ENCODE data around the gene CASP1.

The CASP1 gene

GRCh38 chr11:104995001-104995408 lies 39.9 kb downstream of the CASP1 start:
- in situ Hi-C loops (cut with MboI; ENCODE audit: low sequenced_read_pairs) = no loop called here

GRCh38 chr11:104992781-104993180 lies 42.2 kb downstream of the CASP1 start:
- in situ Hi-C loops (cut with MboI; ENCODE audit: low sequenced_read_pairs) = no loop called here

DNA sequence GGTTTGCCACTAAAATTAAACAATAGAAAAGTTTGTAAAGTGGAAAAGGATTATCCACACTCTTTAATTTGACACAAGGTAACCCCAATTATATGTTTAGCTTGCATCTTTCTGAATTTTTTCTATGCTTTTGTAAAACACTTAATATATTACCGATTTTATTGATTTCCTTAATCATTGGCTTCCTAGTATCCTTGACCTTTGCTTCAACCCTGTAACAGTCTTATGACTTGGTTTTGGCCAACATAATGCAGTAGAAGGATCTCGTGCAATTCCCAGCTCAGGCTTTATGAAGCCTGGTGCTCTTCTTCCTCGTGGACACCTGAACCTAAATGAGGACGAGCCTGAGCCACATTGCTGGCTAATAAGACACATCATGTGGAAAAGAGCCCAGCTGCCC lies 43.0 kb downstream of the CASP1 start:
- in situ Hi-C loops (cut with MboI; ENCODE audit: low sequenced_read_pairs) = no loop called here

GRCh38 chr11:104984808-104985207 lies 50.1 kb downstream of the CASP1 start:
- in situ Hi-C loops (cut with MboI; ENCODE audit: low sequenced_read_pairs) = no loop called here

DNA sequence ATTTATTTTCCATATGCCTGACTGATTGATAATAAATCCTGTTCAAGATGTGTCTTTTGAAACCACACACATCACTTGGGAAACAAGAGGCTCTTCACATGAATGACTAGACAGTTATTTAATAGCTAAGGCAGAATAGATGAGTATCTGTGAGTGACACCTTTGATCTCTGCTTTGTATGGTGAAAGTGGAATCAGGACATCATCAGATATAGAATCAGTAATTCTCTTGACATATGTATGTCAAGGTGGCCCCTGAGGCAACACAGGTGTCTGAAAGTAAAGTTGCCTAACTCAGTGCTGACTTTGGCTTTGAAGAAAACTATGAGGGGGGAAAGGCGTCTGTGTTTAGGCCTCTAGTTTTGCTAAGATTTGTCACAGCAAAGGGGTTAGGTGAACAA lies 55.1 kb downstream of the CASP1 start:
- in situ Hi-C loops (cut with MboI; ENCODE audit: low sequenced_read_pairs) = no loop called here

Data from hTERT RPE-1 (cell line).